Motor neuron (in vitro differentiated cells): ENCODE results near the gene RER1. TPM values are rescaled to one million over a fixed set of nuclear protein-coding genes. Genes with fewer than 3 reads are reported as not detected.
"Not testable (repeated sequence)": the region's sequence is repeated elsewhere in the genome, so short reads cannot be mapped to it uniquely, and the experiment has no call there.

Experiments
- ATAC-seq, 8 experiments: fragments of 200-7000 bp; cut with Tn5 transposase; replicated peaks in 6 of 8; 2 replicates each; pipeline ENCODE4 v1.8.0; 2021; ENCODE audit warnings: mild to moderate bottlenecking in 8 of 8, moderate library complexity in 8 of 8
- H3K27ac ChIP-seq, 2 donors: fragments of 250-450 bp; sonication (Bioruptor Pico); 2 replicates each; pipeline ENCODE4 v1.9.0; 2021; ENCODE audit warnings: antibody characterized with exemption in 2 of 2, mild to moderate bottlenecking in 2 of 2, moderate library complexity in 1 of 2
- H3K4me1 ChIP-seq, 2 donors: fragments of 250-450 bp; sonication (Bioruptor Pico); replicated peaks in 1 of 2; 2 replicates each; pipeline ENCODE4 v1.6.1; 2021; ENCODE audit warnings: antibody characterized with exemption in 2 of 2, mild to moderate bottlenecking in 2 of 2, moderate library complexity in 1 of 2
- H3K4me3 ChIP-seq, 5 donors: fragments of 250-450 bp; sonication (Bioruptor Pico); 2 replicates each; pipeline ENCODE4 v1.9.0; 2021; ENCODE audit warnings: antibody characterized with exemption in 5 of 5, mild to moderate bottlenecking in 5 of 5, moderate library complexity in 4 of 5
- WGBS, 10 experiments: fragments of 450-650 bp; shearing (Covaris generic); methylation state at CpG; one replicate each; pipeline ENCODE4 v1.0.0; 2022; 5-methylcytosine and 5-hydroxymethylcytosine counted together
- in situ Hi-C, 9 experiments: fragments of 400-800 bp; cut with MboI; loops; one replicate each; pipeline ENCODE4 v1.15.0; 2021; ENCODE audit warnings: low sequenced_read_pairs in 9 of 9, low pct_unique_long_range_greater_than_20kb in 2 of 9; ENCODE audit not compliant: unreplicated experiment in 9 of 9
- total RNA-seq, 8 experiments: library from RNA; unstranded; fragments of 300-600 nt; gene quantifications; 2 replicates each; pipeline versions ENCODE4 v1.2.3 to v1.2.4, GENCODE V29; 2022

RER1 gene
- total RNA-seq, 8 experiments from 2014 or later, result 57.8 to 165 (median 86.4) TPM

DNA sequence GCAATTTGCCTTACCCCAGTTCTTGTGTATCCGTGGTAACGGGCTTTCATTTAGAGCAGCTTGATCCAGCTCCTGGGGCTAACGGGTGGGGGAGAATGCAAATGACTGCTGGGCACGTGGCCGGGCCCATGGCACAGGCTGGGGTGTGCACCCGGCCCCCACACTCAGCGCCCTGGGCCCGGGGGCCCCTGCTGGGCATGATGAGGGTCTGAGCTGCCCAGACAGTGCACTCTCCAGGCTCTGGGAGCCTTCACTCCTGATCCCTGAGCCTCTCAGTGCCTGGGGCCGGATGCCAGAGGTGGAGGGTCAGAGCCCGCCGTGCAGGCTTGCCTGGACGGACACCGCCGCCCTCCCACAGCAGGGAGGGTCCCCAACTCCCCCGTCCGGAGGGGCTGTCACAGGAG, 40.8 kb downstream of the RER1 start:
- peak overlapping the region in 1 of 2 donors; percentile 3 for H3K27ac ChIP-seq
- peak; percentile 19 to 61 (median 52) for ATAC-seq
- 6 to 34% (median 18%) methylated on average over 2 to 8 of the region's 16 CpGs; no CpG with 5 or more reads in 6 of the 10 experiments for WGBS, 10 experiments
- peaks cover 39 to 47% of the 10 kb centered on the region in 2 donors for H3K4me1 ChIP-seq
- in situ Hi-C loops, result loop anchor here in 1 of 9 experiments (25.0 kb wide), 1 partner anchor 105 kb away; the partner anchor contains the start of genes HES5 and PANK4
- no peak overlapping the region for H3K4me3 ChIP-seq

- Histone ChIP-seq H3K4me3 (no peak overlapping the region), H3K4me1 (peaks cover 39 to 47% of the 10 kb centered on the region in 2 donors), H3K27ac (no peak overlapping the region)
- in situ Hi-C loops, result loop anchor here in 1 of 9 experiments (25.0 kb wide), 1 partner anchor 104 kb away; the partner anchor contains the start of genes HES5 and PANK4
- WGBS, 10 experiments, result 11 to 100% (median 81%) methylated on average over 1 to 12 of the region's 13 CpGs; no CpG with 5 or more reads in 2 of the 10 experiments
- no peak for ATAC-seq
Observed at GRCh38 chr1:2433196-2433595, 41.6 kb downstream of the RER1 start.

- no peak for ATAC-seq
- Histone ChIP-seq H3K4me3 (no peak overlapping the region), H3K27ac (no peak overlapping the region), H3K4me1 (peaks cover 40 to 52% of the 10 kb centered on the region in 2 donors)
- WGBS, 10 experiments, result 40 to 86% (median 80%) methylated on average over 1 to 24 of the region's 34 CpGs; no CpG with 5 or more reads in 6 of the 10 experiments
- in situ Hi-C loops, result loop anchor here in 1 of 9 experiments (25.0 kb wide), 1 partner anchor 103 kb away; the partner anchor contains the start of genes HES5 and PANK4
Observed at GRCh38 chr1:2433936-2434655, 42.5 kb downstream of the RER1 start.

DNA sequence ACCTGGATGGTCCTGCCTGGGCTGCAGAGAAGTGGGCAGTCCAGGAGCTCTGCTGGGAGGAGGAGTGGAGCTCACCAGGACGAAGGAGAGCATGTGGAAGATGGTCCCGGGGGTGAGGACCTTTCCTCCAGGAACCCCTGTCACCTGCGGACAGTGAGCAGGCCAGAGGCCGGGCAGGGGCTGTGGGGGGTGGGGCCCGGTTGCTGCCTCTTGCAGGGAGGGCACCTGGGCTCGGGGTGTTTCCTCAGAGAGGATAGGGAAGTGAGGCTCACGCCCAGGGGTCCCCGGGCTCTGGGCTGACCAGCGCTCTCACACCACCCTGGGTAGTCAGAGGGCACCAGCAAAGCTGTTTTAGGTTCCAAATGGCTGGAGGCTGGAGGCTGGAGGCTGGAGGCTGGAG, 43.5 kb downstream of the RER1 start:
- Histone ChIP-seq H3K4me1 (peaks cover 46 to 61% of the 10 kb centered on the region in 2 donors), H3K4me3 (no peak overlapping the region), H3K27ac (no peak overlapping the region)
- 78 to 80% methylated on average over 1 to 2 of the region's 9 CpGs; no CpG with 5 or more reads in 8 of the 10 experiments for WGBS, 10 experiments
- no peak for ATAC-seq
- in situ Hi-C loops, result loop anchor here in 1 of 9 experiments (25.0 kb wide), 1 partner anchor 102 kb away; the partner anchor contains the start of genes HES5 and PANK4

DNA sequence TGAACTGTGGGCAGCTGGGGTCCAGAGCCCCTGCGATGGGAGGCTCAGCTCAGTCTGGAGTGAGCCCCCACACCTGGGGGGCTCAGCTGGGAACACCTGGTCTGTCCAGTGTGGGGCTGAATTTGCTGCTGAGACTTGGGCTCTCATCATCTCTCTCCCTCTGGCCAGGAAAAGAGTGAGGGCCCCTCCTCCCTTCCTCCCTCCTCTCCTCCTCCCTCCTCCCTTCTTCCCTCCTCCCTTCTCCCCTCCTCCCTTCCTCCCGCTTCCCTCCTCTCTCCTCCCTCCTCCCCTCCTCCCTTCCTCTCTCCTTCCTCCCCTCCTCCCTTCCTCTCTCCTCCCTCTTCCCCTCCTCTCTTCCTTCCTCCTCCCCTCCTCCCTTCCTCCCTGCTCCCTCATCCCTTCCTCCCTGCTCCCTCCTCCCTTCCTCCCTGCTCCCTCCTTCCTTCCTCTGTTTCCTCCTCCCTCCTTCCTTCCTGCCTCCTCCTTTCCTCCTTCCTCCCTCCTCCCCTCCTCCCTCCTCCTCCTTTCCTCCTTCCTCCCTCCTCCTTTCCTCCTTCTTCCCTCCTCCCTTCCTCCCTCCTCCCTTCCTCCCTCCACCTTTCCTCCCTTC, 44.2 kb downstream of the RER1 start:
- in situ Hi-C loops, result loop anchor here in 1 of 9 experiments (25.0 kb wide), 1 partner anchor 101 kb away; the partner anchor contains the start of genes HES5 and PANK4
- Histone ChIP-seq H3K4me3 (no peak overlapping the region), H3K27ac (no peak overlapping the region), H3K4me1 (peaks cover 44 to 59% of the 10 kb centered on the region in 2 donors)
- no CpG with 5 or more reads among the region's 2 CpGs for WGBS, 10 experiments
- ATAC-seq, result no peak

DNA sequence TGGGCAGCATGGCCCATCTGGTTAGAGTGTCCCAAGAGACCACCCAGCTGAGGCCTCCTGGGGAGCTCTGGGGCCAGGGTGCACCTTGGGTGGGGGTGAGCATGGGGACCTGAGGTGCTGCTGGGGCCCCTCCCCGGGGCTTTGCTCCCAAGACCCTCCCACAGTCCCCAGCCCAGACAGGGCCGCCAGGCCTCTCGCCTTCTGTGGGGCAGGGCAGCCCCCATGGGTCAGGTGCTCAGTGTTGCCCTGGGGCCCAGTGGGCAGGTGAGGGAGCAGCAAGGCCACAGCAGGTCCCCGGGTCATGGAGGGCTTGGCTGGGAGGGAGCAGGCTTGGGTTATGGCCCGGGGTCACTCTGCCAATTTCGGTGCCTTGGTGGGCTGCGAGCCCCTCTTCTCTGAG, 45.2 kb downstream of the RER1 start:
- ATAC-seq, result no peak
- H3K27ac ChIP-seq, result no peak overlapping the region
- WGBS, 10 experiments, result 17 to 68% (median 33%) methylated on average over 1 to 4 of the region's 7 CpGs; no CpG with 5 or more reads in 7 of the 10 experiments
- no peak overlapping the region for H3K4me3 ChIP-seq
- peaks cover 33 to 49% of the 10 kb centered on the region in 2 donors for H3K4me1 ChIP-seq
- in situ Hi-C loops, result loop anchor here in 1 of 9 experiments (25.0 kb wide), 1 partner anchor 100 kb away; the partner anchor contains the start of genes HES5 and PANK4

DNA sequence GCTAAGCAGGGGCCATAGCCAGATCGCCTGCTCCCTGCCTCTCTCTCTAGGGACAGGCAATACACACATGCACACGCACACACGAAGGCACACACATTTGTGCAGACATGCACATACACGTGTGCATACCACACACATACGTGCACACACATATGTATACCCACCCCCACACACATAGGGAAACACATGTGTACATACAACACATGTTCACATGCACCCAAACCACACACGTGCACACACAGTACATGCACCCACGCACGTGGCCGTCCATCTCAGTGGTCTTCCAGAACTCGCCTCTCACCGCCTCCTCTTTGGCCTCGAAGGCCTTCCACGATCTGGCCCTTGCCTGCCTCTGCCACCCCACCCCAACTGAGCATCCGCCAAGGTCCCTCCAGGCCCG, 46.0 kb downstream of the RER1 start:
- H3K4me1 ChIP-seq, result peaks cover 28 to 45% of the 10 kb centered on the region in 2 donors
- in situ Hi-C loops, result loop anchor here in 1 of 9 experiments (25.0 kb wide), 1 partner anchor 100 kb away; the partner anchor contains the start of genes HES5 and PANK4
- 45 to 100% (median 75%) methylated on average over 1 to 14 of the region's 15 CpGs; no CpG with 5 or more reads in 2 of the 10 experiments for WGBS, 10 experiments
- no peak for ATAC-seq
- H3K27ac ChIP-seq, result no peak overlapping the region
- H3K4me3 ChIP-seq, result no peak overlapping the region

- in situ Hi-C loops, result loop anchor here in 1 of 9 experiments (25.0 kb wide), 1 partner anchor 99 kb away; the partner anchor contains the start of genes HES5 and PANK4
- peaks cover 28 to 45% of the 10 kb centered on the region in 2 donors for H3K4me1 ChIP-seq
- H3K4me3 ChIP-seq, result no peak overlapping the region
- WGBS, 10 experiments, result 48 to 91% (median 83%) methylated on average over 2 to 9 of the region's 15 CpGs; no CpG with 5 or more reads in 6 of the 10 experiments
- H3K27ac ChIP-seq, result no peak overlapping the region
- ATAC-seq, result peak in 1 of 8 experiments; percentile 62
Observed at GRCh38 chr1:2438038-2438437, 46.4 kb downstream of the RER1 start.

DNA sequence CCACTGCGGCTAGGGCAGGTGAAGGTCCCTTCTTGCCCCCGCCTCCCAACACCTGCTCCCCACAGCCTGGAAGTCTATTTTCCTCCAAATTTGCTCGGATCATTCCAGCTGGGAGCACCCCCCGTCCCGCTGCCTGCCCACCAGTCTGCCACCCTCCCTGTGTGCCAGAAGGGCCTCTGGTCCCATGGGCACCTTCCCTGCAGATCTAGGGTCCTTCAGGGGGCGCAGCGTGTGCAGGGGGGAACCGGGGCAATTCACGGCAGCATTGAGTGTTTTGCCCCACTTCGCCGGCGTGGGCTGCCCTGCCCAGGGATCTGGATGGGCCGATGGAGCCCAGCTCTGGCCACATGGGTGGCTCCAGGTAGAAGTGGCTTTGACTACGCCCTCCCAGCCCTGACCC, 47.0 kb downstream of the RER1 start:
- in situ Hi-C loops, result loop anchor here in 1 of 9 experiments (25.0 kb wide), 1 partner anchor 99 kb away; the partner anchor contains the start of genes HES5 and PANK4
- Histone ChIP-seq H3K4me3 (no peak overlapping the region), H3K4me1 (peaks cover 25 to 42% of the 10 kb centered on the region in 2 donors), H3K27ac (no peak overlapping the region)
- ATAC-seq, result no peak
- WGBS, 10 experiments, result 69 to 100% (median 90%) methylated on average over 1 to 10 of the region's 14 CpGs; no CpG with 5 or more reads in 6 of the 10 experiments

GRCh38 chr1:2439369-2439768, 47.7 kb downstream of the RER1 start:
- Histone ChIP-seq H3K4me3 (no peak overlapping the region), H3K4me1 (peaks cover 22 to 40% of the 10 kb centered on the region in 2 donors), H3K27ac (peak overlapping the region in 1 of 2 donors; percentile 48)
- in situ Hi-C loops, result loop anchor here in 1 of 9 experiments (25.0 kb wide), 1 partner anchor 98 kb away; the partner anchor contains the start of genes HES5 and PANK4
- 39 to 70% (median 60%) methylated on average over 1 to 13 of the region's 15 CpGs; no CpG with 5 or more reads in 6 of the 10 experiments for WGBS, 10 experiments
- no peak for ATAC-seq

DNA sequence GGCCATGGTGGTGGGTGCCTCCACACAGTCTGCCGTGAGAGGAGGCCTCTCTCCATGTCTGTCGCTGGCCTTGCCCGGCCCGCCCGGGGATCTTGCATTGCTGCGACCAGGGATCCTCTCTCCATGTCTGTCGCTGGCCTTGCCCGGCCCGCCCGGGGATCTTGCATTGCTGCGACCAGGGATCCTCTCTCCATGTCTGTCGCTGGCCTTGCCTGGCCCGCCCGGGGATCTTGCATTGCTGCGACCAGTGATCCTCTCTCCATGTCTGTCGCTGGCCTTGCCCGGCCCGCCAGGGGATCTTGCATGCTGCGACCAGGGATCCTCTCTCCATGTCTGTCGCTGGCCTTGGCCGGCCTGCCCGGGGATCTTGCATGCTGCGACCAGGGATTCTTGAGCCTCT, 48.7 kb downstream of the RER1 start:
- H3K27ac ChIP-seq, ATAC-seq, H3K4me3 ChIP-seq: not testable (repeated sequence)
- in situ Hi-C loops, result loop anchor here in 1 of 9 experiments (25.0 kb wide), 1 partner anchor 97 kb away; the partner anchor contains the start of genes HES5 and PANK4
- peaks cover 31 to 42% of the 10 kb centered on the region in 2 donors for H3K4me1 ChIP-seq
- 85 to 96% (median 92%) methylated on average over 5 to 21 of the region's 23 CpGs; no CpG with 5 or more reads in 1 of the 10 experiments for WGBS, 10 experiments

- peaks cover 45 to 54% of the 10 kb centered on the region in 2 donors for H3K4me1 ChIP-seq
Observed at GRCh38 chr1:2441746-2442145, 50.1 kb downstream of the RER1 start.

More at GRCh38 chr1:2441746-2442145, 50.1 kb downstream of the RER1 start:
- in situ Hi-C loops, result loop anchor here in 1 of 9 experiments (25.0 kb wide), 1 partner anchor 96 kb away; the partner anchor contains the start of genes HES5 and PANK4
- Histone ChIP-seq H3K4me3 (no peak overlapping the region), H3K27ac (no peak overlapping the region)
- WGBS, 10 experiments, result 0 to 90% (median 50%) methylated on average over 1 to 5 of the region's 13 CpGs; no CpG with 5 or more reads in 5 of the 10 experiments
- peak in 3 of 8 experiments; percentile 22 to 90 (median 84) for ATAC-seq
